Memory B cell (primary cell): ENCODE data around the gene TMPRSS2.

Experiments
- ATAC-seq: fragments of 150-1000 bp; cut with Tn5 transposase; 2 replicates; pipeline ENCODE4 v1.10.0; 2021; ENCODE audit warnings: low read depth, mild to moderate bottlenecking, moderate library complexity
- DNase-seq, 2 donors: peaks; one replicate each; pipeline ENCODE4 v3.0.0; 2022; ENCODE audit warnings: low spot score in 2 of 2
- H3K27ac Mint-ChIP-seq: one replicate; pipeline ENCODE4 v1.8.0; 2022; ENCODE audit warnings: mild to moderate bottlenecking, moderate library complexity, mixed read lengths
- H3K27me3 Mint-ChIP-seq: one replicate; pipeline ENCODE4 v1.8.0; 2022; ENCODE audit warnings: mixed read lengths
- H3K36me3 Mint-ChIP-seq: one replicate; pipeline ENCODE4 v1.8.0; 2022; ENCODE audit warnings: mild to moderate bottlenecking, mixed read lengths
- H3K4me1 Mint-ChIP-seq: one replicate; pipeline ENCODE4 v1.8.0; 2022; ENCODE audit warnings: mixed read lengths
- H3K4me3 Mint-ChIP-seq: one replicate; pipeline ENCODE4 v1.8.0; 2022; ENCODE audit warnings: mild to moderate bottlenecking, moderate library complexity, mixed read lengths
- H3K9me3 Mint-ChIP-seq: one replicate; pipeline ENCODE4 v1.8.0; 2022; ENCODE audit warnings: mixed read lengths

The TMPRSS2 gene

GRCh38 chr21:41503331-41503730 lies 4.6 kb downstream of the TMPRSS2 start:
- no peak overlapping the region for H3K27ac Mint-ChIP-seq
- DNase-seq (no peak), ATAC-seq (no peak)
- no peaks in the 10 kb centered on the region for H3K9me3 Mint-ChIP-seq
- H3K27me3 Mint-ChIP-seq, result peaks cover 16% of the 10 kb centered on the region
- H3K36me3 Mint-ChIP-seq, result no peaks in the 10 kb centered on the region
- no peaks in the 10 kb centered on the region for H3K4me1 Mint-ChIP-seq
- H3K4me3 Mint-ChIP-seq, result no peak overlapping the region

- ATAC-seq (no peak), DNase-seq (no peak)
- no peaks in the 10 kb centered on the region for H3K4me1 Mint-ChIP-seq
- peaks cover 16% of the 10 kb centered on the region for H3K27me3 Mint-ChIP-seq
- no peak overlapping the region for H3K4me3 Mint-ChIP-seq
- H3K9me3 Mint-ChIP-seq, result no peaks in the 10 kb centered on the region
- no peak overlapping the region for H3K27ac Mint-ChIP-seq
- H3K36me3 Mint-ChIP-seq, result no peaks in the 10 kb centered on the region
Measured at GRCh38 chr21:41501919-41502318, 6.0 kb downstream of the TMPRSS2 start.

- Mint-ChIP-seq H3K27ac (no peak overlapping the region), H3K36me3 (no peaks in the 10 kb centered on the region), H3K27me3 (peaks cover 14% of the 10 kb centered on the region), H3K4me3 (no peak overlapping the region), H3K4me1 (no peaks in the 10 kb centered on the region), H3K9me3 (no peaks in the 10 kb centered on the region)
- DNase-seq (no peak), ATAC-seq (no peak)
Measured at GRCh38 chr21:41500931-41501381, 7.0 kb downstream of the TMPRSS2 start.

GRCh38 chr21:41500363-41500762 lies 7.6 kb downstream of the TMPRSS2 start:
- H3K4me3 Mint-ChIP-seq, result no peak overlapping the region
- H3K4me1 Mint-ChIP-seq, result no peaks in the 10 kb centered on the region
- H3K27ac Mint-ChIP-seq, result no peak overlapping the region
- no peaks in the 10 kb centered on the region for H3K36me3 Mint-ChIP-seq
- peaks cover 12% of the 10 kb centered on the region for H3K27me3 Mint-ChIP-seq
- no peaks in the 10 kb centered on the region for H3K9me3 Mint-ChIP-seq
- ATAC-seq (no peak), DNase-seq (no peak)

- Mint-ChIP-seq H3K9me3 (no peaks in the 10 kb centered on the region), H3K4me3 (no peak overlapping the region), H3K27me3 (peaks cover 11% of the 10 kb centered on the region), H3K36me3 (no peaks in the 10 kb centered on the region), H3K27ac (no peak overlapping the region), H3K4me1 (no peaks in the 10 kb centered on the region)
- DNase-seq (no peak), ATAC-seq (no peak)
Measured at GRCh38 chr21:41499920-41500319, 8.0 kb downstream of the TMPRSS2 start.

- no peaks in the 10 kb centered on the region for H3K9me3 Mint-ChIP-seq
- peaks cover 13% of the 10 kb centered on the region for H3K27me3 Mint-ChIP-seq
- H3K4me1 Mint-ChIP-seq, result no peaks in the 10 kb centered on the region
- H3K4me3 Mint-ChIP-seq, result no peak overlapping the region
- H3K27ac Mint-ChIP-seq, result no peak overlapping the region
- ATAC-seq (no peak), DNase-seq (no peak)
- no peaks in the 10 kb centered on the region for H3K36me3 Mint-ChIP-seq
Measured at GRCh38 chr21:41497788-41498187, 10.2 kb downstream of the TMPRSS2 start.

GRCh38 chr21:41497008-41497407 lies 10.9 kb downstream of the TMPRSS2 start:
- no peak overlapping the region for H3K27ac Mint-ChIP-seq
- no peak for DNase-seq
- H3K27me3 Mint-ChIP-seq, result peaks cover 12% of the 10 kb centered on the region
- no peak for ATAC-seq
- no peaks in the 10 kb centered on the region for H3K4me1 Mint-ChIP-seq
- H3K36me3 Mint-ChIP-seq, result no peaks in the 10 kb centered on the region
- H3K4me3 Mint-ChIP-seq, result no peak overlapping the region
- H3K9me3 Mint-ChIP-seq, result no peaks in the 10 kb centered on the region

GRCh38 chr21:41494242-41494641 lies 13.7 kb downstream of the TMPRSS2 start:
- H3K9me3 Mint-ChIP-seq, result no peaks in the 10 kb centered on the region
- no peak for DNase-seq
- H3K4me3 Mint-ChIP-seq, result no peak overlapping the region
- H3K27me3 Mint-ChIP-seq, result peaks cover 12% of the 10 kb centered on the region
- H3K27ac Mint-ChIP-seq, result no peak overlapping the region
- no peaks in the 10 kb centered on the region for H3K36me3 Mint-ChIP-seq
- H3K4me1 Mint-ChIP-seq, result no peaks in the 10 kb centered on the region
- ATAC-seq, result no peak

GRCh38 chr21:41491412-41491811 lies 16.5 kb downstream of the TMPRSS2 start:
- Mint-ChIP-seq H3K36me3 (no peaks in the 10 kb centered on the region), H3K27me3 (peaks cover 14% of the 10 kb centered on the region), H3K9me3 (no peaks in the 10 kb centered on the region), H3K4me1 (no peaks in the 10 kb centered on the region), H3K4me3 (no peak overlapping the region), H3K27ac (no peak overlapping the region)
- ATAC-seq (no peak), DNase-seq (no peak)

- no peaks in the 10 kb centered on the region for H3K36me3 Mint-ChIP-seq
- ATAC-seq, result no peak
- H3K27ac Mint-ChIP-seq, result no peak overlapping the region
- H3K9me3 Mint-ChIP-seq, result no peaks in the 10 kb centered on the region
- H3K4me3 Mint-ChIP-seq, result no peak overlapping the region
- DNase-seq, result no peak
- peaks cover 14% of the 10 kb centered on the region for H3K27me3 Mint-ChIP-seq
- no peaks in the 10 kb centered on the region for H3K4me1 Mint-ChIP-seq
Measured at GRCh38 chr21:41490330-41490729, 17.6 kb downstream of the TMPRSS2 start.

GRCh38 chr21:41489329-41489728 lies 18.6 kb downstream of the TMPRSS2 start:
- Mint-ChIP-seq H3K4me3 (no peak overlapping the region), H3K4me1 (no peaks in the 10 kb centered on the region)

GRCh38 chr21:41488080-41488479 lies 19.9 kb downstream of the TMPRSS2 start:
- H3K36me3 Mint-ChIP-seq, result no peaks in the 10 kb centered on the region
- DNase-seq (no peak), ATAC-seq (no peak)
- peaks cover 12% of the 10 kb centered on the region for H3K27me3 Mint-ChIP-seq
- H3K4me1 Mint-ChIP-seq, result no peaks in the 10 kb centered on the region
- H3K9me3 Mint-ChIP-seq, result no peaks in the 10 kb centered on the region
- H3K27ac Mint-ChIP-seq, result no peak overlapping the region
- H3K4me3 Mint-ChIP-seq, result no peak overlapping the region

More at GRCh38 chr21:41489329-41489728, 18.6 kb downstream of the TMPRSS2 start:
- Mint-ChIP-seq H3K27me3 (peaks cover 17% of the 10 kb centered on the region), H3K9me3 (no peaks in the 10 kb centered on the region), H3K36me3 (no peaks in the 10 kb centered on the region), H3K27ac (no peak overlapping the region)
- ATAC-seq, result no peak
- DNase-seq, result no peak

- Mint-ChIP-seq H3K9me3 (no peaks in the 10 kb centered on the region), H3K4me3 (no peak overlapping the region), H3K36me3 (no peaks in the 10 kb centered on the region), H3K27me3 (peaks cover 15% of the 10 kb centered on the region), H3K4me1 (peaks cover 8% of the 10 kb centered on the region), H3K27ac (no peak overlapping the region)
- ATAC-seq (no peak), DNase-seq (no peak)
Measured at GRCh38 chr21:41487082-41487481, 20.9 kb downstream of the TMPRSS2 start.

- no peak overlapping the region for H3K27ac Mint-ChIP-seq
Measured at GRCh38 chr21:41483973-41484372, 24.0 kb downstream of the TMPRSS2 start.

GRCh38 chr21:41483415-41483814 lies 24.5 kb downstream of the TMPRSS2 start:
- H3K36me3 Mint-ChIP-seq, result no peaks in the 10 kb centered on the region

More at GRCh38 chr21:41483973-41484372, 24.0 kb downstream of the TMPRSS2 start:
- H3K9me3 Mint-ChIP-seq, result no peaks in the 10 kb centered on the region
- peaks cover 8% of the 10 kb centered on the region for H3K4me1 Mint-ChIP-seq
- ATAC-seq (no peak), DNase-seq (no peak)
- peaks cover 17% of the 10 kb centered on the region for H3K27me3 Mint-ChIP-seq
- no peaks in the 10 kb centered on the region for H3K36me3 Mint-ChIP-seq
- no peak overlapping the region for H3K4me3 Mint-ChIP-seq

More at GRCh38 chr21:41483415-41483814, 24.5 kb downstream of the TMPRSS2 start:
- no peak for DNase-seq
- Mint-ChIP-seq H3K4me1 (peaks cover 8% of the 10 kb centered on the region), H3K27ac (no peak overlapping the region), H3K9me3 (no peaks in the 10 kb centered on the region), H3K4me3 (no peak overlapping the region), H3K27me3 (peaks cover 18% of the 10 kb centered on the region)
- no peak for ATAC-seq
